H1 (cell line): ENCODE results near the gene TRAPPC5. TPM values are rescaled to one million over a fixed set of nuclear protein-coding genes. Genes with fewer than 3 reads are reported as not detected.

ENCODE experiments used
- CTCF ChIA-PET: fragments of 300-600 bp; sonication (Branson Sonifier 250); formaldehyde crosslinking; loops from one replicate; lab custom pipeline; 2021; ENCODE audit not compliant: partially characterized antibody; lab: Charles Lee
- POLR2A ChIA-PET: fragments of 300-600 bp; sonication (Branson Sonifier 250); formaldehyde crosslinking; loops from one replicate; lab custom pipeline; 2021; ENCODE audit warnings: inconsistent platforms; ENCODE audit not compliant: partially characterized antibody; lab: Charles Lee
- DNase-seq, 2 experiments: peaks; one replicate each; pipeline versions ENCODE4 v3.0.0 to v3.0.0-alpha.2; 2010 to 2022; ENCODE audit warnings: low spot score in 2 of 2, low read depth in 1 of 2, mixed read lengths in 1 of 2
- FAIRE-seq: peaks from 2 replicates; lab custom pipeline; 2011; peaks lifted over from hg19 to GRCh38; lab: Jason Lieb, UNC
- H2AFZ ChIP-seq: 2 replicates; pipeline ENCODE4 v1.8.1; 2012; ENCODE audit warnings: low read length, inconsistent platforms
- H2AK5ac ChIP-seq: 2 replicates; pipeline ENCODE4 v1.6.1; 2013; ENCODE audit warnings: low read depth, low read length
- H2BK120ac ChIP-seq: replicated peaks from 2 replicates; pipeline ENCODE3; 2013; ENCODE audit warnings: low read depth, low read length, inconsistent platforms
- H2BK12ac ChIP-seq: 2 replicates; pipeline ENCODE4 v1.6.1; 2013; ENCODE audit warnings: low read depth, low read length
- H2BK15ac ChIP-seq: 2 replicates; pipeline ENCODE4 v1.6.1; 2013; ENCODE audit warnings: low read length
- H2BK20ac ChIP-seq: 2 replicates; pipeline ENCODE4 v1.6.1; 2013; ENCODE audit warnings: low read length
- H2BK5ac ChIP-seq: 2 replicates; pipeline ENCODE4 v1.6.1; 2013; ENCODE audit warnings: low read depth, low read length
- H3K14ac ChIP-seq: 2 replicates; pipeline ENCODE4 v1.6.1; 2013; ENCODE audit warnings: inconsistent platforms; ENCODE audit not compliant: insufficient read length
- H3K18ac ChIP-seq: 2 replicates; pipeline ENCODE4 v1.6.1; 2013; ENCODE audit warnings: low read length; ENCODE audit errors: extremely low read depth
- H3K23ac ChIP-seq: 2 replicates; pipeline ENCODE4 v1.6.1; 2013; ENCODE audit warnings: inconsistent platforms; ENCODE audit not compliant: insufficient read length
- H3K23me2 ChIP-seq: 2 replicates; pipeline ENCODE4 v1.6.1; 2013; ENCODE audit warnings: low read depth, low read length
- H3K27ac ChIP-seq: 2 replicates; pipeline ENCODE4 v1.6.1; 2011; ENCODE audit warnings: low read depth, low read length, inconsistent platforms
- H3K27me3 ChIP-seq, 4 experiments: replicated peaks in 1 of 4; 1 replicate in 1 of 4; 2 replicates in 3 of 4; pipeline versions ENCODE4 v1.6.1 to v1.8.1; 2011 to 2013; ENCODE audit warnings: low read length in 3 of 4, mild to moderate bottlenecking in 3 of 4, inconsistent platforms in 2 of 4, mixed read lengths in 2 of 4, moderate library complexity in 1 of 4; ENCODE audit not compliant: control insufficient read depth in 3 of 4, insufficient read depth in 3 of 4; ENCODE audit errors: extremely low read depth in 1 of 4
- H3K36me3 ChIP-seq, 4 experiments: 2 replicates each; pipeline versions ENCODE4 v1.6.1 to v1.8.1; 2011 to 2013; ENCODE audit warnings: mild to moderate bottlenecking in 4 of 4, low read length in 3 of 4, moderate library complexity in 2 of 4, control low read depth in 1 of 4, inconsistent platforms in 1 of 4; ENCODE audit not compliant: insufficient read depth in 4 of 4, control insufficient read depth in 2 of 4
- H3K4ac ChIP-seq: replicated peaks from 2 replicates; pipeline ENCODE3; 2013; ENCODE audit warnings: low read length, low read depth, mixed read lengths, inconsistent platforms; ENCODE audit not compliant: insufficient read length
- H3K4me1 ChIP-seq, 4 experiments: replicated peaks in 1 of 4; 1 replicate in 1 of 4; 2 replicates in 3 of 4; pipeline versions ENCODE4 v1.6.1 to v1.8.1; 2011 to 2013; ENCODE audit warnings: low read length in 3 of 4, inconsistent platforms in 2 of 4, mixed read lengths in 1 of 4; ENCODE audit not compliant: insufficient read depth in 4 of 4, control insufficient read depth in 3 of 4
- H3K4me2 ChIP-seq, 2 experiments: 2 replicates each; pipeline versions ENCODE4 v1.6.1 to v1.8.1; 2011 to 2013; ENCODE audit warnings: low read depth in 2 of 2, low read length in 2 of 2, control low read depth in 1 of 2, inconsistent platforms in 1 of 2, mild to moderate bottlenecking in 1 of 2; ENCODE audit not compliant: insufficient read depth in 1 of 2
- H3K4me3 ChIP-seq, 4 experiments: fragments of 200-600, 300-600 bp in 1 of 4; sonication (generic), shearing (Covaris generic), sonication (Bioruptor Twin) in 1 of 4; 2 replicates each; pipeline versions ENCODE4 v1.5.1 to v1.8.1; 2011 to 2016; ENCODE audit warnings: low read length in 4 of 4, low read depth in 3 of 4, control low read depth in 2 of 4, inconsistent platforms in 2 of 4, mild to moderate bottlenecking in 2 of 4, mixed read lengths in 1 of 4, moderate library complexity in 1 of 4; ENCODE audit not compliant: insufficient read depth in 2 of 4; ENCODE audit errors: extremely low read depth in 1 of 4
- H3K56ac ChIP-seq: replicated peaks from 2 replicates; pipeline ENCODE3; 2013; ENCODE audit warnings: low read depth, mild to moderate bottlenecking, mixed read lengths, low read length, inconsistent platforms; ENCODE audit not compliant: insufficient read length
- H3K79me1 ChIP-seq: 2 replicates; pipeline ENCODE4 v1.6.1; 2013; ENCODE audit warnings: low read depth, low read length, control low read depth
- H3K79me2 ChIP-seq, 2 experiments: 2 replicates each; pipeline versions ENCODE4 v1.6.1 to v1.8.1; 2012 to 2013; ENCODE audit warnings: low read length in 2 of 2, mild to moderate bottlenecking in 2 of 2, inconsistent platforms in 1 of 2; ENCODE audit not compliant: insufficient read depth in 2 of 2, control insufficient read depth in 1 of 2
- H3K9ac ChIP-seq, 4 experiments: replicated peaks in 1 of 4; 1 replicate in 1 of 4; 2 replicates in 3 of 4; pipeline versions ENCODE4 v1.6.1 to v1.8.1; 2011 to 2013; ENCODE audit warnings: low read depth in 3 of 4, low read length in 3 of 4, control low read depth in 2 of 4, mild to moderate bottlenecking in 2 of 4, moderate library complexity in 2 of 4, inconsistent platforms in 1 of 4; ENCODE audit errors: extremely low read depth in 1 of 4
- H3K9me3 ChIP-seq, 2 experiments: 2 replicates each; pipeline versions ENCODE4 v1.6.1 to v1.8.1; 2012 to 2013; ENCODE audit warnings: mild to moderate bottlenecking in 2 of 2, moderate library complexity in 2 of 2, control low read depth in 1 of 2, inconsistent platforms in 1 of 2, low read depth in 1 of 2, low read length in 1 of 2, mixed read lengths in 1 of 2; ENCODE audit not compliant: insufficient read depth in 2 of 2
- H4K20me1 ChIP-seq, 2 experiments: replicated peaks in 1 of 2; 2 replicates each; pipeline versions ENCODE3 to v1.8.1; 2011 to 2013; ENCODE audit warnings: inconsistent platforms in 2 of 2, low read length in 2 of 2, mild to moderate bottlenecking in 1 of 2; ENCODE audit not compliant: insufficient read depth in 2 of 2, control insufficient read depth in 1 of 2
- H4K5ac ChIP-seq: 2 replicates; pipeline ENCODE4 v1.6.1; 2013; ENCODE audit warnings: low read length, low read depth, mixed read lengths, inconsistent platforms; ENCODE audit not compliant: insufficient read length
- H4K8ac ChIP-seq: 2 replicates; pipeline ENCODE4 v1.8.0; 2013; ENCODE audit warnings: mild to moderate bottlenecking, moderate library complexity, low read length, inconsistent platforms; ENCODE audit not compliant: insufficient read depth; ENCODE audit errors: extremely low read depth
- H4K91ac ChIP-seq: replicated peaks from 2 replicates; pipeline ENCODE3; 2013; ENCODE audit warnings: low read length, mixed read lengths, inconsistent platforms; ENCODE audit not compliant: insufficient read length
- CEBPB ChIP-seq: IDR thresholded peaks from 2 replicates; pipeline ENCODE4 v1.6.1; 2012; ENCODE audit warnings: low read depth, low read length
- CREB1 ChIP-seq: IDR thresholded peaks from 2 replicates; pipeline ENCODE4 v1.6.1; 2012; ENCODE audit warnings: inconsistent platforms
- EZH2 ChIP-seq: fragments of 200-600 bp; sonication (generic); IDR thresholded peaks from 2 replicates; pipeline ENCODE4 v1.7.1; 2012; ENCODE audit warnings: low read depth, mild to moderate bottlenecking, moderate library complexity, low read length, inconsistent platforms; ENCODE audit not compliant: severe bottlenecking
- GABPA ChIP-seq: IDR thresholded peaks from 2 replicates; pipeline ENCODE4 v1.6.1; 2011; ENCODE audit warnings: mild to moderate bottlenecking, low read length, moderate library complexity, borderline replicate concordance; ENCODE audit not compliant: insufficient read depth
- KDM1A ChIP-seq: fragments of 200-600, 300-600 bp; sonication (generic); IDR thresholded peaks from 2 replicates; pipeline ENCODE4 v1.7.1; 2016; ENCODE audit warnings: mild to moderate bottlenecking, low read length, borderline replicate concordance
- KDM5A ChIP-seq: fragments of 200-600 bp; IDR thresholded peaks from 2 replicates; pipeline ENCODE4 v1.7.1; 2012; ENCODE audit warnings: mild to moderate bottlenecking, low read length, inconsistent platforms, mixed read lengths
- MAFK ChIP-seq: IDR thresholded peaks from 2 replicates; pipeline ENCODE4 v1.6.1; 2012; ENCODE audit warnings: low read depth, mild to moderate bottlenecking, improper control_type of control experiment, low read length
- POLR2AphosphoS5 ChIP-seq: IDR thresholded peaks from 2 replicates; pipeline ENCODE4 v1.6.1; 2011; ENCODE audit warnings: low read depth, low read length
- SIX5 ChIP-seq: IDR thresholded peaks from 2 replicates; pipeline ENCODE4 v1.6.1; 2011; ENCODE audit warnings: mild to moderate bottlenecking, low read depth, low read length
- SP2 ChIP-seq: IDR thresholded peaks from 2 replicates; pipeline ENCODE4 v1.6.1; 2012; ENCODE audit warnings: mild to moderate bottlenecking, low read length, inconsistent platforms
- SUZ12 ChIP-seq: fragments of 200-600 bp; sonication (generic); IDR thresholded peaks from 2 replicates; pipeline ENCODE4 v1.6.1; 2012; ENCODE audit warnings: mild to moderate bottlenecking, inconsistent platforms, low read length, moderate library complexity, mixed read lengths
- WGBS, 2 experiments: shearing (Covaris generic) in 1 of 2; methylation state at CpG; one replicate each; pipeline versions ENCODE4 v1.1.6 to v1.1.7; 2013 to 2015; ENCODE audit warnings: low lambda C conversion rate in 2 of 2, mixed read lengths in 2 of 2, inconsistent platforms in 1 of 2, low coverage in 1 of 2, missing lambda C conversion rate in 1 of 2; ENCODE audit not compliant: insufficient replicate concordance in 2 of 2, insufficient coverage in 1 of 2, insufficient read length in 1 of 2; ENCODE audit errors: extremely low coverage in 1 of 2, missing lambda C conversion rate in 1 of 2; 5-methylcytosine and 5-hydroxymethylcytosine counted together
- polyA plus RNA-seq, 7 experiments: library from polyadenylated mRNA; depleted of rRNA in 3 of 7; stranded (reverse) in 5 of 7; unstranded in 2 of 7; fragments of >200 nt in 5 of 7; fragments of 200-250 nt in 2 of 7; gene quantifications; 1 replicate in 5 of 7; 2 replicates in 1 of 7; 4 replicates in 1 of 7; pipeline versions ENCODE4 v1.2.1 to v1.2.3, GENCODE V29; 2011 to 2013; ENCODE audit warnings: missing spikeins in 2 of 7, mixed read lengths in 2 of 7
- total RNA-seq: library from RNA; stranded (reverse); fragmentation: NEBNext Ultra II Directional; extraction: Animal tissue kit (Norgen Biotek cat#: 25700); gene quantifications from 2 replicates; pipeline ENCODE4 v1.2.1, GENCODE V29; 2021
- TF ChIP-seq, protein P1 (sequence below): IDR thresholded peaks from 2 replicates; pipeline ENCODE4 v1.6.1; 2012; ENCODE audit warnings: inconsistent platforms

Gene TRAPPC5
- total and polyA plus RNA-seq, 2 of the 8 experiments (the other 6 are each of a cell fraction or from before 2014, with no cell fraction given): 109 to 120 TPM

DNA sequence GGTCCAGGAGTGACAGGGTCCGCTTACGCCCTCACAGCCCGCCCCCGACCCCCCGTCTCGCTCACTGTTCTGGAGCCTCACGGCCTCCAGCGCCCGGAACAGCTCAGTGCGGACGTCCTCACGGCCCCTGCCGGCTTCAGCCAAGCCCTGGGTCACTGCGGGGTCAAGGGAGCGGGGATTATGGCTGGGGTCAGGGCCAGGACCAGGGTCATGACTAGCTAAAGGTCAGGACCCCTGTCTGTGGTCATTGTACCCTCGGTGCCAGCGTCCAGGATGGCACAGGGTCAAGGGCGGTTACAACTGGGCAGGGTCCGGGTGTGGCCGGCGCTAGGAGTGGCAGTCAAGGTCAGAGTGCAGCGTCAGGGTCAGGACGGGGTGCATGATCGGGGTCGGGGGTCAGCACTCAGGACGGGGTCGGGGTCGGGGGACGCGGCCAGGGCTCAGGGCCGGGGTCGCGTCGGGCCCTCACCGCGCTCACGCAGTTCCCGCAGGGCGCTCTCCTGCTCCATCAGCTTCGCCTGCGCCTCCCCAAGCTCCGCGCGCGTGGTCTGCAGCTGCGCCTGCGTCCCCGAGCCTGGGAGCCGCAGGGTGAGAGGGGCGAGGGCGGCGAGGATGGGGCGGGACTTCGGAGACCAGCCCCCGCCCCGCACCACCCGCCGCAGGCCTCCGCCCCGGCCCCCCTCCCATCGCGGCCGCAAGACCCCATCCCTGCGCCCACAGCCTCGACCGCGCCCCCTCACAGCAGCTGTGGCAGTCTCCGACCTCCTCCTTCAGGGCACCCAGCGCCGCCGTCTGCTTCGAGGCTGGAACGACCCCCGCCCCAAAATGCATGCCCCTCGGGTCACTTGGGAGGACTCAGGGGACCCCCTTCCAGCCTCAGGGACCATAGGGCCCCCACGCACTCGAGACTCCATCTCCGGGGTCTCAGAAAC is 49.9 kb downstream of the TRAPPC5 start:
- Histone ChIP-seq H3K4me2 (peak overlapping the region; percentile 96 to 98), H3K79me1 (no peaks in the 10 kb centered on the region), H2BK12ac (no peak overlapping the region), H3K9ac (no peak overlapping the region), H2AFZ (no peak overlapping the region), H4K91ac (no peak overlapping the region), H4K8ac (peak overlapping the region; percentile 44), H2AK5ac (no peak overlapping the region), H2BK5ac (no peak overlapping the region), H3K27ac (no peak overlapping the region), H2BK15ac (no peak overlapping the region), H3K9me3 (no peaks in the 10 kb centered on the region), H3K4ac (no peak overlapping the region), H2BK120ac (no peak overlapping the region), H3K56ac (no peak overlapping the region), H3K18ac (no peak overlapping the region; the same call in 1 of the 2 replicates), H3K23me2 (peaks cover 8% of the 10 kb centered on the region; the same call in 1 of the 2 replicates), H3K4me3 (peak overlapping the region; percentile 32 to 63 (median 40); a peak in 7 of 8 replicates), H4K5ac (no peak overlapping the region), H2BK20ac (no peak overlapping the region), H3K36me3 (no peaks in the 10 kb centered on the region), H3K4me1 (peaks cover 0 to 15% (median 9%) of the 10 kb centered on the region in 4 experiments; a peak in 6 of 7 replicates), H4K20me1 (peaks cover 0 to 3% of the 10 kb centered on the region in 2 experiments), H3K14ac (no peak overlapping the region), H3K79me2 (no peaks in the 10 kb centered on the region), H3K23ac (no peak overlapping the region), H3K27me3 (peaks cover 27 to 45% (median 44%) of the 10 kb centered on the region in 4 experiments)
- CTCF ChIA-PET: interaction anchor here (0.6 kb wide), 1 partner anchor 25 kb away, joined by 3 read pairs; no protein-coding TSS in a partner anchor
- POLR2A ChIA-PET: interaction anchor here (1.4 kb wide), 1 partner anchor 42 kb away, joined by 4 read pairs; no protein-coding TSS in a partner anchor
- DNase-seq: no peak
- 14% methylated on average over 23 of the region's 78 CpGs; no CpG with 5 or more reads in 1 of the 2 experiments for WGBS, 2 experiments
- no peak for FAIRE-seq
- TF ChIP-seq SUZ12 (peak; percentile 68), GABPA (no peak), KDM5A (no peak), SP2 (no peak), CEBPB (no peak), SIX5 (no peak), CREB1 (no peak), KDM1A (no peak), MAFK (no peak), EZH2 (peak; percentile 47), POLR2AphosphoS5 (no peak)
- TF ChIP-seq, protein P1, sequence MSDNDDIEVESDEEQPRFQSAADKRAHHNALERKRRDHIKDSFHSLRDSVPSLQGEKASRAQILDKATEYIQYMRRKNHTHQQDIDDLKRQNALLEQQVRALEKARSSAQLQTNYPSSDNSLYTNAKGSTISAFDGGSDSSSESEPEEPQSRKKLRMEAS: peak; percentile 74
